Measurements from ENCODE around the gene ASAP2.

DNA sequence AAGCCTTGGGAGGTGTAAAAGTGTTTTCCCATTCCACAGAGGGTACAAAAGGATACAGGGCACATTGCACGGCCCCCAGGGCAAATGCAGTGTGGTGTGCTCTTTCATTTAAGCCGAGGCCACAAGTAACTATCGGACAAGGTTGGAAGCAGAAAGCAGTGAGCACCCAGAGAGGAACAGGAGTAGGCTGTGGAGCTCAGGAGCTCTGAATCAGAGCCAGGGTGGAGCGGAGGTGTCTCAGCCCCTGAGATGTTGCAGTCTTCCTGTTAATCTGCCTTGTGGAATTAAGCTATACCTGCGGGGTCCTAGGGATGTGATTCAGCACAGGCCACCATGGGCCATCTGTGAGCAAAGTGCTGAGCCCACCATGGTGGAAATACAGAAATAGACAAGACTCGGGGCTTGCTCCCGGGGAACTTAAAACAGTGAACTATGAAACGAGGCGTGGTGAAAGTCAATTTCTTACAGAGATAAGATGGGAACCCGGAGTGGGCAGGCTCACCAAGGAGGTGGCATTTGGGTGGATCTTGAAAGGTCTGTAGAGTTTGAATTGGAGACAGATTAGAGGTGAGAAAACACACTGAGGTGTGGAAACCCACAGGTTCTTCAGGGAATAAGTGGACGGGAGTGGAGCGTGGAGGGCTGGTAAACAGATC lies 44.0 kb downstream of the ASAP2 start:
- TF ChIP-seq POLR2A (IDR thresholded peaks at IDR 0.05; ENCODE audit: low read depth, low read length) (no peak), POLR2AphosphoS5 (IDR thresholded peaks at IDR 0.05; ENCODE audit: low read depth, low read length) (no peak), TAF1 (IDR thresholded peaks at IDR 0.05; ENCODE audit: low read depth, low read length) (no peak), PAX5 (IDR thresholded peaks at IDR 0.05; ENCODE audit: insufficient read depth, low read length, severe bottlenecking) (no peak), SPI1 (IDR thresholded peaks at IDR 0.05; ENCODE audit: low read depth, low read length) (no peak)
